ENCODE data around the gene ADAM8.

ADAM8 gene

DNA sequence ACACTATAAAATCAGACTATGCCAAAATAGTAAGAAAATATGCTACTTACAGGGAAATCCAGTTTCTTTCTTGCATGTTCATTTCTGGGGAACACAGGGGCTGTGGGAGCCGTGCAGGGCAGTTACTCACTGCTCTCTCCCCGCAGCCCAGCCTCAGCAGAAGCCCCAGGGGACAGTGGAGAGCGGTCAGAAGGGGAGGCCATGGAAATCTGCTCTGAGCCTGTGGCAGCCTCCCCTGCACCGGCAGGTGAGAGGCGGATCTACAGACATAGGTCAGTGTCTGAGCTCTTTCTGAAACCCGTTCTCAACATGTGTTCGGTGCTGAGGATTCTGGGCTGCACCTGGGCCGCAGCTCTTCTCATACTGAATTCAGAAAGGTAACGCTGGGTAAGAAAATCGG lies 34.9 kb upstream of the ADAM8 start:
- no peak overlapping the region for H3K27ac ChIP-seq
- H3K4me2 ChIP-seq, result no peak overlapping the region
- H3K4me3 ChIP-seq, result no peak overlapping the region
- peaks cover 31 to 48% (median 38%) of the 10 kb centered on the region in 11 experiments for H3K36me3 ChIP-seq
- H3K9me3 ChIP-seq (replicated peaks in 1 of 11), result peaks cover 0 to 7% (median 0%) of the 10 kb centered on the region in 11 experiments; a peak in 6 of 22 replicates
- H3K4me1 ChIP-seq, result peaks cover 20 to 58% (median 48%) of the 10 kb centered on the region in 10 experiments
- TF ChIP-seq Cebpa-rat (IDR thresholded peaks at IDR 0.05), result no peak
- H4K20me1 ChIP-seq, result peaks cover 13 to 65% (median 43%) of the 10 kb centered on the region in 11 experiments; a peak in 21 of 22 replicates
- peak overlapping the region in 1 of 11 experiments; percentile 4; a peak in 2 of 22 replicates for H3K9ac ChIP-seq
- H3K27me3 ChIP-seq, result no peaks in the 10 kb centered on the region

DNA sequence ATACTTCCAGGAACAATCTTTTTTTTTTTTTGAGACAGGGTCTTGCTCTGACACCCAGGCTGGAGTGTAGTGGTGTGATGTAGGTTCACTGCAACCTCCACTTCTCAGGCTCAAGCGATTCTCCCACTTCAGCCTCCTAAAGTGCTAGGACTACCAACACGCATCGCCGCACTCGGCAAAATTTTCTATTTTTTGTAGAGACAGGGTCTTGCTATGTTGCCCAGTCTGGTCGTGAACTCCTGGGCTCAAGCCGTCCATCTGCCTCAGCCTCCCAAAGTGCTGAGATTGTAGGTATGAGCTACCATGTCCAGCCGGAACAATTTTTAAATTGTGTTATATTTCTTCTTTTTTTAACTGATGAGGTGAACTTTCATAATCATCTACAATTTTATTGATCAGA lies 34.1 kb upstream of the ADAM8 start:
- peaks cover 0 to under 1% (median 0%) of the 10 kb centered on the region in 11 experiments; a peak in 4 of 22 replicates for H3K9me3 ChIP-seq (replicated peaks in 1 of 11)
- no peak overlapping the region for H3K27ac ChIP-seq
- no peak for TF ChIP-seq Cebpa-rat (IDR thresholded peaks at IDR 0.05)
- H3K4me3 ChIP-seq, result no peak overlapping the region
- no peak overlapping the region for H3K4me2 ChIP-seq
- no peaks in the 10 kb centered on the region for H3K27me3 ChIP-seq
- H3K36me3 ChIP-seq, result peaks cover 31 to 48% (median 38%) of the 10 kb centered on the region in 11 experiments
- no peak overlapping the region for H3K9ac ChIP-seq
- H3K4me1 ChIP-seq, result peaks cover 28 to 64% (median 52%) of the 10 kb centered on the region in 10 experiments
- H4K20me1 ChIP-seq, result peaks cover 17 to 73% (median 51%) of the 10 kb centered on the region in 11 experiments; a peak in 21 of 22 replicates

DNA sequence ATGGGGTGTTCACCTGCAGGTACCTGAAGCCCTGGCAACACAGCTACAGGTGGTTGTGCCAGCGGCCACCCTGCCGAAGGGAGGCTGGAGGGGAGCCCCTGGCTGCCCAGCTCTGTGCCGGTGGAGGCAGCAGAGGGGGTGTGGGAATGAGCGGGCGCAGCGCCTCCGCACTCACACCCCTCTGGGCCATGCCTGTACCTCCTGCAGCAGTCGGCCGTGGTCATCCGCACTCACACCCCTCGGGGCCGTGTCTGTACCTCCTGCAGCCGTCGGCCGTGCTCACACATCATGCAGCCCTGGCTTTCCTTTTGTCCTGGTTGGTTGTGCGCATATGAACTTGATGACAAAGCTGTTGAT lies 33.7 kb upstream of the ADAM8 start:
- Histone ChIP-seq H3K9ac (no peak overlapping the region), H3K4me1 (peaks cover 32 to 65% (median 55%) of the 10 kb centered on the region in 10 experiments), H3K4me3 (no peak overlapping the region), H4K20me1 (peaks cover 21 to 77% (median 55%) of the 10 kb centered on the region in 11 experiments; a peak in 21 of 22 replicates), H3K4me2 (peak overlapping the region in 9 of 11 experiments; percentile 47 to 97 (median 69); a peak in 12 of 22 replicates), H3K36me3 (peaks cover 31 to 48% (median 39%) of the 10 kb centered on the region in 11 experiments), H3K9me3 (replicated peaks in 1 of 11) (no peaks in the 10 kb centered on the region), H3K27ac (no peak overlapping the region), H3K27me3 (no peaks in the 10 kb centered on the region)
- TF ChIP-seq Cebpa-rat (IDR thresholded peaks at IDR 0.05), result no peak

DNA sequence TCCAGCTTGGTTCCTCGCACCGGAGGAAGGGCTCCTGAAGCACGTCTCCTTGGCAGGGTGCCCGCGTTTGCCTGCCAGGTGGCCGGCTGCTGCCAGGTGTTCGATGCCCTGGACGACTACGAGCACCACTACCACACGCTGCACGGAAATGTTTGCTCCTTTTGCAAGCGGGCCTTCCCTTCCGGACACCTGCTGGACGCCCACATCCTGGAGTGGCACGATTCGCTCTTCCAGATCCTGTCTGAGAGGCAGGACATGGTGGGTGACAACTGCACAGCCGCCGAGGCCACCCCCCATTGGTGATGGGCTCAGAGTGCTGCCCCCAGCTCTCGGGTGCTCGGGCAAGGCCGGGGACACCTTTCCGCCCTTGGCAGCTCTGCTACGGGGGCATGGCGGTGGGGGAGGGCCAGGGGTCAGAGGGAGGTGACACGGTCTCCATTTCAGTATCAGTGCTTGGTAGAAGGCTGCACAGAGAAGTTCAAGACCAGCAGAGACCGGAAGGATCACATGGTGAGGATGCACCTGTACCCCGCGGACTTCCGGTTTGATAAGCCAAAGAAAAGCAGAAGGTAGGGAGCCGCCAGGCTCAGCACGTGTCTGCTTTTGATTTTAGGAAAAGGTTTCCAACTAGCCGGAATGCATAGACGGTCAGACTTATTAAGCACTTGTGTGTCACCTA lies 33.2 kb upstream of the ADAM8 start:
- H3K9ac ChIP-seq, result no peak overlapping the region
- H3K4me2 ChIP-seq, result peak overlapping the region; percentile 47 to 97 (median 60); a peak in 21 of 22 replicates
- peaks cover 37 to 65% (median 57%) of the 10 kb centered on the region in 10 experiments for H3K4me1 ChIP-seq
- peaks cover 25 to 82% (median 60%) of the 10 kb centered on the region in 11 experiments; a peak in 21 of 22 replicates for H4K20me1 ChIP-seq
- no peak for TF ChIP-seq Cebpa-rat (IDR thresholded peaks at IDR 0.05)
- H3K36me3 ChIP-seq, result peaks cover 31 to 52% (median 39%) of the 10 kb centered on the region in 11 experiments
- H3K27me3 ChIP-seq, result no peaks in the 10 kb centered on the region
- H3K9me3 ChIP-seq (replicated peaks in 1 of 11), result no peaks in the 10 kb centered on the region
- H3K4me3 ChIP-seq, result peak overlapping the region in 7 of 10 experiments; percentile 7 to 100 (median 95); a peak in 6 of 20 replicates
- peak overlapping the region in 1 of 11 experiments; percentile 12; a peak in 1 of 22 replicates for H3K27ac ChIP-seq

DNA sequence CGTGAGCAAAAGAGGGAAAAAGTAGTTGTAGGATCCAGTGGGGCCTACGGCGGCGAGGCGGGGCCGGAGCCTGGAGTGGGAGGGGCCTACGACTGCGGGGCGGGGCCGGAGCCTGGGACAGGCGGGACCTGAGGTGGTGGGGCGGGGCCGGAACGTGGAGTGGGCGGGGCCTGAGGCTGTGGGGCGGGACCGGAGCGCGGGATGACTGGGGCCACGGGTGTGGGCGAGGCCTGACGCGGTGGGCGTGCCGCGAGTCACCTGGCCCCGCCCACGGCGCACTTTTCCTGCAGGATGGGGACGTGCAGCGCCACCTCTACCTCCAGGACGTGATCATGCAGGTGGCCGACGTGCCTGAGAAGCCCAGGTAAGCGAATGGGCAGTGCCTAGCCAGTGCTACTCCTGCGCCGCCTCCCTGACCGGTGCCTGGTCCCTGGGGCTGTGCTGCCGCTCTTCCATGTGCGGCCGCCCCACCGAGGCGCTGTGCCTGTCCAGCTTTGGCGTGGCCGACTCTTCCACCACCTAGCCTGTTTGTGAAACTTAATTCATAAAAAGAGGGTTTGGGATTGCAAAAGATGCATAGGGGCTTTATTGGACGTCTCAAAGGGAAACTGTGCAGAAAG lies 32.5 kb upstream of the ADAM8 start:
- Histone ChIP-seq H3K4me1 (peaks cover 39 to 58% (median 51%) of the 10 kb centered on the region in 10 experiments), H3K4me2 (peak overlapping the region; percentile 89 to 99 (median 95)), H3K27ac (peak overlapping the region; percentile 94 to 98 (median 97))

DNA sequence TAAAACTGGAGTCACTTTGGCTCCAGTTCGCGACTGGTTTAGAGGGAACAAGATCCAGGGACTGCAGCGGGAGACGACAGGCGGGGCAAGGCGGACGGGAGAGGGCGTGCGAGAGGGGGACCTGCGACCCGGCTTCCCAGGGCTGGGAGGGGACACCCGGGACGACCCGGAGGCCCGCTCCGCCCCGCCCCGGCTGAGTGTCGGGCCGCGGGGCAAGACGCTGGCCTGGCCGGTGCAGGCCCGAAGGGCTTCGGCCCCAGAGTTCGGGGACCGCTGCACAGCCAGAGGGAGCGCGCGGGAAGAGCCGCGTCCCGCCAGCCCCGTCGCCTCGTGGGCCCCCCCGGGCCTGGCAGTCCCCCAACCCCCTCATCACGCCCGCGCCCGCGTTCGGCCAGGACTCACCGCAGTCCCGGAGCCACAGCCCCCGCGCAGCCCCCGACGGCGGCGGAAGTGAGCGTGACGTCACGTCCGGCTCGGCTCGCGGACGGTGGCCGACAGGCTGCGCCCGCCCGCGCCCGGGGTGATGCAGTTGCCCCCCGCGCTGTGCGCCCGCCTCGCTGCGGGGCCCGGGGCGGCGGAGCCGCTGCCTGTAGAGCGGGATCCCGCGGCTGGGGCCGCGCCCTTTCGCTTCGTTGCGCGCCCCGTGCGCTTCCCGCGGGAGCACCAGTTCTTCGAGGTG lies 31.9 kb upstream of the ADAM8 start, which contains the start of the genes TUBGCP2 and ZNF511:
TSS of gene TUBGCP2 (minus strand) at position 452 of the 679 bp plus-strand sequence. CDS start 5,931 bp downstream, outside the sequence.
TSS of gene ZNF511 (plus strand) at position 494 of the 679 bp plus-strand sequence. CDS start at position 524, 30 bp downstream.
- H3K36me3 ChIP-seq, result peaks cover 35 to 60% (median 43%) of the 10 kb centered on the region in 11 experiments
- no peaks in the 10 kb centered on the region for H3K27me3 ChIP-seq
- no peak for TF ChIP-seq Cebpa-rat (IDR thresholded peaks at IDR 0.05)
- H4K20me1 ChIP-seq, result peaks cover 36 to 93% (median 73%) of the 10 kb centered on the region in 11 experiments
- peak within 1 kb of the TSS; percentile 89 to 99 (median 95) for H3K4me2 ChIP-seq
- peak within 1 kb of the TSS; percentile 93 to 98 (median 97) for H3K9ac ChIP-seq
- H3K4me1 ChIP-seq, result peaks cover 37 to 54% (median 47%) of the 10 kb centered on the region in 10 experiments
- no peaks in the 10 kb centered on the region for H3K9me3 ChIP-seq (replicated peaks in 1 of 11)
- peak within 1 kb of the TSS; percentile 94 to 98 (median 97) for H3K27ac ChIP-seq
- peak within 1 kb of the TSS; percentile 87 to 100 (median 95) for H3K4me3 ChIP-seq

More for the DNA sequence above, 32.5 kb upstream of the ADAM8 start:
- no peaks in the 10 kb centered on the region for H3K27me3 ChIP-seq
- H3K36me3 ChIP-seq, result peaks cover 31 to 54% (median 39%) of the 10 kb centered on the region in 11 experiments
- peaks cover 30 to 87% (median 67%) of the 10 kb centered on the region in 11 experiments; a peak in 21 of 22 replicates for H4K20me1 ChIP-seq
- TF ChIP-seq Cebpa-rat (IDR thresholded peaks at IDR 0.05), result no peak
- peak overlapping the region; percentile 93 to 98 (median 97) for H3K9ac ChIP-seq
- no peaks in the 10 kb centered on the region for H3K9me3 ChIP-seq (replicated peaks in 1 of 11)
- H3K4me3 ChIP-seq, result peak overlapping the region; percentile 87 to 100 (median 95)

DNA sequence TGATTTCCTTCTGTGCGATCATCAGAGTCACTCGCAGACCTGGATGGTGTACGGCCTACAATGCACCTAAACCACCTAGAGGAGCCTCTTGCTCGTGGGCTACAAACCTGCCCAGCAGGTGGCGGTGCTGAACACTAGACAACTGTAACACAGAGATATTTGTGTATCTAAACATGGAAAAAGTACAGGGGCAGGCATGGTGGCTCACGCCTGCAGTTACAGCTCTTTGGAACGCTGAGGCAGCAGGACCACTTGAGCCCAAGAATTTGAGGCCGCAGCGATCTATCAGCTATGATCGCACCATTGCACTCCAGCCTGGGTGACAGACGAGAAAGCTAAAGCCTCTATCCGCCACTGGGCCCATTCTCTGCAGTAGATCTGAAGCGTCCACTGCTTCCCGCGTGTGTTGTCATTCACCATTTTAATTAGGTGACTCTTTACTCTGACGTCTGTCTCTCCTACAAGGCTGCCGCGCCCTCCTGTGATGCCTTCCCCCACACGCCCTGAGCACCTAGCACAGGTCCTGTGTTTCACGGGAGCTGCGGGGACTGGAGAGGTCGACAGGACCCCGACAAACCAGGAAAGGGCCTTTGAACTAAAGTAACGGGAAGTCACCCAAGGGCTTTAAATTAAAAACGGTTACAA lies 31.2 kb upstream of the ADAM8 start:
- H3K4me1 ChIP-seq, result peaks cover 31 to 50% (median 41%) of the 10 kb centered on the region in 10 experiments
- TF ChIP-seq Cebpa-rat (IDR thresholded peaks at IDR 0.05), result no peak
- peaks cover 43 to 93% (median 77%) of the 10 kb centered on the region in 11 experiments for H4K20me1 ChIP-seq
- peaks cover 37 to 62% (median 46%) of the 10 kb centered on the region in 11 experiments for H3K36me3 ChIP-seq
- peak overlapping the region; percentile 89 to 99 (median 95) for H3K4me2 ChIP-seq
- peak overlapping the region; percentile 94 to 98 (median 97) for H3K27ac ChIP-seq
- H3K9ac ChIP-seq, result peak overlapping the region; percentile 93 to 98 (median 97)
- H3K27me3 ChIP-seq, result no peaks in the 10 kb centered on the region
- H3K9me3 ChIP-seq (replicated peaks in 1 of 11), result no peaks in the 10 kb centered on the region
- peak overlapping the region; percentile 87 to 100 (median 95) for H3K4me3 ChIP-seq

DNA sequence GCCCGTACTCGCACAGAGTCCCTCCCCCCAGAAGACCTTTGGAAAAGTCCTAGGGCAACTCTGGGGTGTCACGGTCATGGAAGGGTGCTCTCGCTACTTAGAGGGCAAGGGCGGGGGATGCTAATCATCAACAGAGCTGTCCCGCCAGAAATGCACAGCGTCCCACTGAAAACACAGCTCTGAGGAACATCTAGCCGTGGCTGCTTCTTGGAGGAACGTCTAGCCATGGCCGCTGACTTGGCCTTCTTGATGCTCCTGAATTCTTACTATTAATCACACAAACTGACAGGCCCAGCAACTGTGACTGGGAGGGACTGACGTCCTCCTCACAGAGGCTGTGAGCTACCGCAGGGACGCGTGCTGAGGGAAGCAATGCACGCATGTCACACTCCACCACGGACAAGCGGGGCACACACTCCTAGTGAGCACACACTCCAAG lies 30.3 kb upstream of the ADAM8 start:
- no peaks in the 10 kb centered on the region for H3K9me3 ChIP-seq (replicated peaks in 1 of 11)
- H3K4me2 ChIP-seq, result peak overlapping the region; percentile 89 to 99 (median 95)
- TF ChIP-seq Cebpa-rat (IDR thresholded peaks at IDR 0.05), result no peak
- H3K9ac ChIP-seq, result peak overlapping the region; percentile 93 to 98 (median 97); a peak in 17 of 22 replicates
- H4K20me1 ChIP-seq, result peaks cover 52 to 93% (median 81%) of the 10 kb centered on the region in 11 experiments
- H3K27me3 ChIP-seq, result no peaks in the 10 kb centered on the region
- peaks cover 25 to 50% (median 39%) of the 10 kb centered on the region in 10 experiments for H3K4me1 ChIP-seq
- H3K4me3 ChIP-seq, result peak overlapping the region; percentile 87 to 100 (median 95); a peak in 10 of 20 replicates
- H3K36me3 ChIP-seq, result peaks cover 37 to 62% (median 47%) of the 10 kb centered on the region in 11 experiments
- peak overlapping the region in 5 of 11 experiments; percentile 94 to 98 (median 96); a peak in 9 of 22 replicates for H3K27ac ChIP-seq

All from BLaER1 treated with 17β-estradiol and CSF1 and Interleukin-3, amounts not matched to agents 10 nM and 100 nM (cell line).